Measurements from ENCODE around the gene PCSK9. TPM values are rescaled to one million over a fixed set of nuclear protein-coding genes. Genes with fewer than 3 reads are reported as not detected.

Gene PCSK9
- total and polyA plus RNA-seq, 11 donors = 0.04 to 0.45 TPM; not detected in 9

GRCh38 chr1:55045430-55045829 lies 6.1 kb downstream of the PCSK9 start:
- Histone ChIP-seq H3K27me3 (peaks cover 0 to 19% (median 7%) of the 10 kb centered on the region in 9 donors), H3K36me3 (no peaks in the 10 kb centered on the region), H3K27ac (no peak overlapping the region), H3K9me3 (no peaks in the 10 kb centered on the region), H3K4me3 (no peak overlapping the region), H3K4me1 (peaks cover 0 to 14% (median 3%) of the 10 kb centered on the region in 12 donors)
- TF ChIP-seq POLR2A (IDR thresholded peaks at IDR 0.05) = no peak
- no peak for TF ChIP-seq CTCF (IDR thresholded peaks at IDR 0.05)
- intact Hi-C loops (cut with DNase I) = no loop called here
- WGBS, 4 donors = 96 to 98% (median 96%) methylated on average over 7 to 10 of the region's 10 CpGs
- ATAC-seq (no peak), DNase-seq (no peak)

GRCh38 chr1:55046871-55047270 lies 7.5 kb downstream of the PCSK9 start:
- 85 to 93% (median 91%) methylated on average over 4 of the region's 4 CpGs for WGBS, 4 donors
- DNase-seq (no peak), ATAC-seq (no peak)
- Histone ChIP-seq H3K27me3 (peaks cover 0 to 4% (median 0%) of the 10 kb centered on the region in 9 donors), H3K36me3 (no peaks in the 10 kb centered on the region), H3K27ac (no peak overlapping the region), H3K4me1 (peaks cover 0 to 16% (median 4%) of the 10 kb centered on the region in 12 donors), H3K4me3 (no peak overlapping the region), H3K9me3 (no peaks in the 10 kb centered on the region)
- intact Hi-C loops (cut with DNase I) = no loop called here
- no peak for TF ChIP-seq POLR2A (IDR thresholded peaks at IDR 0.05)
- no peak for TF ChIP-seq CTCF (IDR thresholded peaks at IDR 0.05)

- Histone ChIP-seq H3K4me3 (no peak overlapping the region), H3K27ac (no peak overlapping the region), H3K36me3 (no peaks in the 10 kb centered on the region), H3K4me1 (peaks cover 0 to 16% (median 4%) of the 10 kb centered on the region in 12 donors), H3K27me3 (no peaks in the 10 kb centered on the region), H3K9me3 (no peaks in the 10 kb centered on the region)
- intact Hi-C loops (cut with DNase I) = no loop called here
- 91 to 98% (median 94%) methylated on average over 3 of the region's 3 CpGs for WGBS, 4 donors
- DNase-seq (no peak), ATAC-seq (no peak)
- TF ChIP-seq POLR2A (IDR thresholded peaks at IDR 0.05) (no peak), CTCF (IDR thresholded peaks at IDR 0.05) (no peak)
These were observed 8.3 kb downstream of the PCSK9 start for GRCh38 chr1:55047611-55048010.

- 87 to 93% (median 89%) methylated on average over 11 of the region's 11 CpGs for WGBS, 4 donors
- TF ChIP-seq CTCF (IDR thresholded peaks at IDR 0.05) = no peak
- TF ChIP-seq POLR2A (IDR thresholded peaks at IDR 0.05) = no peak
- DNase-seq = no peak
- no peak overlapping the region for H3K27ac ChIP-seq
- ATAC-seq = no peak
- H3K27me3 ChIP-seq = no peaks in the 10 kb centered on the region
- no peaks in the 10 kb centered on the region for H3K9me3 ChIP-seq
- peaks cover 0 to 26% (median 5%) of the 10 kb centered on the region in 12 donors for H3K4me1 ChIP-seq
- no peak overlapping the region for H3K4me3 ChIP-seq
- no peaks in the 10 kb centered on the region for H3K36me3 ChIP-seq
- intact Hi-C loops (cut with DNase I) = no loop called here
These were observed 9.3 kb downstream of the PCSK9 start for GRCh38 chr1:55048453-55049270.

Data from heart left ventricle (tissue), 16 donors.